Measurements from ENCODE around the gene LMAN1L. TPM values are rescaled to one million over a fixed set of nuclear protein-coding genes. Genes with fewer than 3 reads are reported as not detected.

The LMAN1L gene
- total RNA-seq, 1 experiment from 2014 or later = not detected

GRCh38 chr15:74799856-74800558 lies 12.6 kb upstream of the LMAN1L start:
- Histone ChIP-seq H4K8ac (replicated peaks; ENCODE audit: insufficient read length, low read depth, low read length) (no peak overlapping the region), H2BK15ac (ENCODE audit: low read depth, low read length) (no peak overlapping the region), H3K79me2 (ENCODE audit: insufficient read depth, low read length) (no peaks in the 10 kb centered on the region), H3K79me1 (ENCODE audit: insufficient read depth, low read depth, low read length, poor library complexity, severe bottlenecking) (no peaks in the 10 kb centered on the region), H4K91ac (ENCODE audit: insufficient read length, low read depth, low read length) (no peak overlapping the region), H2AK5ac (ENCODE audit: insufficient read length, low read length) (no peak overlapping the region), H3K4ac (ENCODE audit: low read depth, low read length) (no peak overlapping the region), H2BK20ac (ENCODE audit: low read depth, low read length, poor library complexity, severe bottlenecking) (no peak overlapping the region), H2BK12ac (ENCODE audit: insufficient read length, low read depth, low read length) (no peak overlapping the region), H3K18ac (ENCODE audit: insufficient read length, low read depth, low read length) (no peak overlapping the region), H2BK120ac (ENCODE audit: low read depth, low read length, poor library complexity, severe bottlenecking) (no peak overlapping the region), H2AFZ (ENCODE audit: low read length) (no peak overlapping the region), H3T11ph (ENCODE audit: low read length) (no peak overlapping the region), H3K4me1 (ENCODE audit: insufficient read depth, low read length) (no peaks in the 10 kb centered on the region), H3K4me2 (ENCODE audit: insufficient read depth, insufficient read length, low read length) (no peak overlapping the region), H3K27ac (ENCODE audit: insufficient read length, low read depth, low read length) (no peak overlapping the region), H3K23ac (ENCODE audit: insufficient read length, low read depth, low read length) (no peak overlapping the region), H4K20me1 (ENCODE audit: control insufficient read depth, insufficient read depth, insufficient read length) (no peaks in the 10 kb centered on the region), H4K5ac (ENCODE audit: insufficient read length, low read depth, low read length) (no peak overlapping the region), H3K9ac (ENCODE audit: extremely low read depth, insufficient read length, low read length) (no peak overlapping the region), H3K9me3 (ENCODE audit: control insufficient read depth, low read depth, low read length) (no peaks in the 10 kb centered on the region), H3K23me2 (ENCODE audit: insufficient read length, low read depth, low read length, poor library complexity, severe bottlenecking) (no peaks in the 10 kb centered on the region), H3K56ac (ENCODE audit: insufficient read length, low read depth, low read length) (no peak overlapping the region), H3K14ac (ENCODE audit: insufficient read depth, low read length) (no peak overlapping the region; the same call in 1 of the 2 replicates), H2BK5ac (ENCODE audit: insufficient read length, low read length) (no peak overlapping the region), H3K27me3 (ENCODE audit: insufficient read depth, low read length) (no peaks in the 10 kb centered on the region)
- WGBS (ENCODE audit: extremely low coverage, insufficient read length, low lambda C conversion rate) = no CpG with 5 or more reads among the region's 18 CpGs
- Mint-ChIP-seq H3K4me3 (no peak overlapping the region), H3K4me1 (peaks cover 2 to 7% of the 10 kb centered on the region in 2 experiments), H3K27ac (peak overlapping the region in 1 of 3 experiments; percentile 44; a peak in 1 of 7 replicates), H3K9me3 (no peaks in the 10 kb centered on the region), H3K36me3 (ENCODE audit: insufficient read depth in 1 of 3, low read depth in 3 of 3) (peaks cover 11 to 37% (median 34%) of the 10 kb centered on the region in 3 experiments; a peak in 5 of 7 replicates), H3K27me3 (ENCODE audit: low read depth) (no peaks in the 10 kb centered on the region)
- peak; percentile 86 for DNase-seq
- TF ChIP-seq, protein P1, sequence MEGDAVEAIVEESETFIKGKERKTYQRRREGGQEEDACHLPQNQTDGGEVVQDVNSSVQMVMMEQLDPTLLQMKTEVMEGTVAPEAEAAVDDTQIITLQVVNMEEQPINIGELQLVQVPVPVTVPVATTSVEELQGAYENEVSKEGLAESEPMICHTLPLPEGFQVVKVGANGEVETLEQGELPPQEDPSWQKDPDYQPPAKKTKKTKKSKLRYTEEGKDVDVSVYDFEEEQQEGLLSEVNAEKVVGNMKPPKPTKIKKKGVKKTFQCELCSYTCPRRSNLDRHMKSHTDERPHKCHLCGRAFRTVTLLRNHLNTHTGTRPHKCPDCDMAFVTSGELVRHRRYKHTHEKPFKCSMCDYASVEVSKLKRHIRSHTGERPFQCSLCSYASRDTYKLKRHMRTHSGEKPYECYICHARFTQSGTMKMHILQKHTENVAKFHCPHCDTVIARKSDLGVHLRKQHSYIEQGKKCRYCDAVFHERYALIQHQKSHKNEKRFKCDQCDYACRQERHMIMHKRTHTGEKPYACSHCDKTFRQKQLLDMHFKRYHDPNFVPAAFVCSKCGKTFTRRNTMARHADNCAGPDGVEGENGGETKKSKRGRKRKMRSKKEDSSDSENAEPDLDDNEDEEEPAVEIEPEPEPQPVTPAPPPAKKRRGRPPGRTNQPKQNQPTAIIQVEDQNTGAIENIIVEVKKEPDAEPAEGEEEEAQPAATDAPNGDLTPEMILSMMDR (conservative IDR thresholded peaks at IDR 0.05) = peak; percentile 97

Data from H9 (cell line).